MM.1S (cell line): ENCODE results near the gene ARFIP1.

ENCODE experiments used
- CTCF ChIP-seq: fragments of 300-600 bp; sonication (generic); IDR thresholded peaks from 2 replicates; pipeline ENCODE4 v1.5.1; 2016; ENCODE audit warnings: antibody characterized with exemption, low read length, mixed read lengths
- EZH2 ChIP-seq: fragments of 300-600 bp; sonication (generic); optimal IDR thresholded peaks from 2 replicates; pipeline ENCODE3; 2017; ENCODE audit warnings: low read depth, mild to moderate bottlenecking, antibody characterized with exemption, low read length, mixed read lengths
- EZH2phosphoT487 ChIP-seq: fragments of 300-600 bp; sonication (generic); IDR thresholded peaks from 2 replicates; pipeline ENCODE4 v1.6.1; 2018; ENCODE audit warnings: antibody characterized with exemption, low read length

DNA sequence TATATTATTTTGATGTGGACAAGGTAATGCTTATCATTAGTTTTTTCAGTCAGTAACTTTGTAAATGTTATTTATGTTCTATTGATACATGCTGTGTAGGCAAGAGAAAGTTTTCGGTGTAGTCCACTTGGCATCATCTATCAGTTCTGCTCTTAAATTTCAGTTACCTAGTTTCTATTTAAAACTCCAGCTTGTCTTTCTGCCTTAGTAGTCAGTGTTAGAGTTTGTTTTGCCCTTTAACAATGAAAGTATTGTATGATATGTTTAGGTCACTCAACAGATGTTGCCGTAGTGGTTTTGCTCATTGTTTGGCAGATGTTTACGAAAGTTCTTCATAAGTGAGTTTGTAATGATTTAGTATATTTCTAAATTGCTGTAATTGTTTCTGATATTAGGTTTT lies 121.5 kb downstream of the ARFIP1 start:
- TF ChIP-seq CTCF (no peak), EZH2 (no peak), EZH2phosphoT487 (no peak)
